Astrocyte of the spinal cord (primary cell): ENCODE data around the gene IGSF11.

Source experiments
- DNase-seq: peaks from one replicate; pipeline ENCODE4 v3.0.0; 2011; ENCODE audit warnings: low read depth, low spot score
- H3K4me3 ChIP-seq: 2 replicates; pipeline ENCODE4 v1.5.1; 2011; ENCODE audit warnings: low read depth, mild to moderate bottlenecking, low read length, moderate library complexity
- in situ Hi-C: cut with HindIII; loops from 2 replicates; pipeline ENCODE4 v1.10.0; 2017; ENCODE audit warnings: low sequenced_read_pairs
- TF ChIP-seq, protein P1 (sequence below): IDR thresholded peaks from 2 replicates; pipeline ENCODE4 v1.5.1; 2012; ENCODE audit warnings: low read depth, mild to moderate bottlenecking, low read length, inconsistent platforms

Gene IGSF11

DNA sequence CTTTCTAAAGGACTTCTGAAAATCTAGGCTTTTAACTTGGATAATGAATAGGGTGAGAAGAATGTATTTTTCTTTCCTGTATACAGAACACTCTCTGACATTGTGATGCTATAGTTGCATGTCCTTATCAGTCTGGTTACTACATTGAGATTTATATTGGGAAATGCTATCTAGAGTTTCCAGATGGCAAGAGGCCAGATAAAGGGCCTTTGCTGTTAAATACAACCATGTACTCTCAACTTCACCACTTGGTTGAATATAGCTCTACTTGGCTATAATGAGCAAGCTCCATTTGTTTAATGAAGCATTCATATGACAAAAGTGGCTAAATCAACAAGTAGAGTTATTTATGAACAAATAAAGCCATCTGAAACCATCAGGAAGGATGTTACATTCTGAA is 91.0 kb downstream of the IGSF11 start:
- DNase-seq, result no peak
- in situ Hi-C loops, result no loop called here
- H3K4me3 ChIP-seq, result no peak overlapping the region
- TF ChIP-seq, protein P1, sequence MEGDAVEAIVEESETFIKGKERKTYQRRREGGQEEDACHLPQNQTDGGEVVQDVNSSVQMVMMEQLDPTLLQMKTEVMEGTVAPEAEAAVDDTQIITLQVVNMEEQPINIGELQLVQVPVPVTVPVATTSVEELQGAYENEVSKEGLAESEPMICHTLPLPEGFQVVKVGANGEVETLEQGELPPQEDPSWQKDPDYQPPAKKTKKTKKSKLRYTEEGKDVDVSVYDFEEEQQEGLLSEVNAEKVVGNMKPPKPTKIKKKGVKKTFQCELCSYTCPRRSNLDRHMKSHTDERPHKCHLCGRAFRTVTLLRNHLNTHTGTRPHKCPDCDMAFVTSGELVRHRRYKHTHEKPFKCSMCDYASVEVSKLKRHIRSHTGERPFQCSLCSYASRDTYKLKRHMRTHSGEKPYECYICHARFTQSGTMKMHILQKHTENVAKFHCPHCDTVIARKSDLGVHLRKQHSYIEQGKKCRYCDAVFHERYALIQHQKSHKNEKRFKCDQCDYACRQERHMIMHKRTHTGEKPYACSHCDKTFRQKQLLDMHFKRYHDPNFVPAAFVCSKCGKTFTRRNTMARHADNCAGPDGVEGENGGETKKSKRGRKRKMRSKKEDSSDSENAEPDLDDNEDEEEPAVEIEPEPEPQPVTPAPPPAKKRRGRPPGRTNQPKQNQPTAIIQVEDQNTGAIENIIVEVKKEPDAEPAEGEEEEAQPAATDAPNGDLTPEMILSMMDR, result no peak

DNA sequence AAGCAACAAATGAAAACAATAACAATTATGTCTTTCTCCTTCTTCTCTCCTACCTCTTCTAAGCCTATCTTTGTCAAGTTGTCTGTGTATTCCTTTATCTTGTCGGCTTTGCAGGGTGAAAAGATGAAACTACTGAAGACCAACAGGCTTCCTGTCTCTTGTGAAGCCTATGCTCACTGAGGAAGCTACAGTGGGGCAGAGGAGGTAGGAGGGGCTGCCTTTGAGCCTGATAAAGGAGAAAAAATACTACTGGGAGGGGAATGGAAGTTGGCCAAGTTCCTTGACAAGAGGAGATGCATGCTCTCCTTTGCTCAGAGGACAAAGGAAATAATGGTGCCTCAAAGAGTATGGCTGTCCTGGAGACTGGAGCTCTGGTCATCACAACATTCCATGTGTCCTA is 92.0 kb downstream of the IGSF11 start:
- H3K4me3 ChIP-seq, result no peak overlapping the region
- TF ChIP-seq, protein P1, result no peak
- in situ Hi-C loops, result no loop called here
- DNase-seq, result no peak

DNA sequence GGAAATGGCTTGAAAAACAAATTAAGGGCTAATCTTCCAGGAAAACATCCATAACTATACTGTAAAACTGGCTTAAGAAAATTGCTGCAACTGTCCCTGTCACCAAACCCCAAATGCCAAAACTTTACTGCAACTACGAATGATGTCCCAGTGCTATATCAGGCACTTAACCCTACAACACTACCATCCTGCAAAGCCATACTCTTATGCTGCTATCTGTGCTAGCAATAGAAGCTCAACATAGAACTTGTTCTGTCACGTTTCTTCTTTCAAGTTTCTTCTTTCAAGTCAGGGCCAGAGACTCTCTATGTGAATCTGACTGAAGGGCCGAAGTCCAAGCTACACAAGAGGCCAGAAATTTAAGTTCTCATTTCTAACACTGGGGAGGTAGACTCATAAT is 92.5 kb downstream of the IGSF11 start:
- in situ Hi-C loops, result no loop called here
- DNase-seq, result no peak
- H3K4me3 ChIP-seq, result no peak overlapping the region
- TF ChIP-seq, protein P1, result no peak

DNA sequence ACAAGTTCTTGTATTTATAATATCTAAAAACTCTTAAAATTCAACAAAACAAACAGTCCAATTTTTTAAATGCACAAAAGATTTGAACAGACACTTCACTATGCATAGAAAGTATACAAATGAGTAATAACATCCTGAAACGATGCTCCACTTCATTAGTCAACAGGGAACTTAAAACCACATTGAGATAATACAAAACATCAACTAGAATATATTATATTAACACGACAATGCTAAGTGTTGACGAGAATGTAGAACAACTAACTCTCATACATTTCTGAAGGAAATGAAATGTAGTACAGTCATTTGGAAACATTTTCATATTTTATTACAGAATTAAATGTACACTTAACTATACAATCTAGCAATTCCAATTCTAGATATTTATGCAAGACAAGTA is 93.4 kb downstream of the IGSF11 start:
- in situ Hi-C loops, result no loop called here
- TF ChIP-seq, protein P1, result no peak
- no peak overlapping the region for H3K4me3 ChIP-seq
- no peak for DNase-seq

DNA sequence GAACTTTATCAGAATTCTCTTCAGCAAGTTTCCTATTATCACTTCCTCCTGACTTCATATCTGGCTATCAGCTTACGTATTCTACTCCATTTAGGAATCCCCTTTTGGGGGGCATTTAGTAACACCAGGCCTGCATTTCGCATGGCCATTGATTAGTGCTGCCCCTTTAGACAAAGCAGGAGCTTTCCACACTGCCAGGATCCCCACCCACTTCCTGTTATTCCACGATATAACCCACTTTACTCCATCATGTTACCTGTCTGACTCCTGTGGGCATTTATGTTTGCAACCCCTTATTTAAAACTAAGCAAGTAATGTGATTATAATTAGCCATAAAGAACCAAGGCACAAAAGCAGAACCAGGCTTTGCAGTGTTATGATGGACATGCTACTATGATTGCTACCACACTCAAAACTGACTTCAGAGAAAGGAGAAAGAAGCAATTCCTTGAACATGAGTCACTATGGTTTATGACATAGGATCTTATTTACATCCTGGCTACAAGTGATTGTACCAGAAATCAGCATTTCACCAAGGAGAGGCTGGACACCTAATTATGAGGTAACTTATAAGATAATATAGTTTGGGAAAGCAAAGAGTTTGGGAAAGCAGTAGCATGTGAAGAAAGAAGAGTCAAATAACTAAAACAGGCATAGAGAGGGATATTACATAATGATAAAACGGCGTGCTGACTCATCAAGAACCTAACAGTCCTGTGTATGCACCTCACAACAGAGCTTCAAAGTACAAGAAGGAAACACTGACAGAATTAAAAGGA is 96.3 kb downstream of the IGSF11 start:
- TF ChIP-seq, protein P1, result no peak
- no peak overlapping the region for H3K4me3 ChIP-seq
- in situ Hi-C loops, result no loop called here
- DNase-seq, result peak; percentile 12

DNA sequence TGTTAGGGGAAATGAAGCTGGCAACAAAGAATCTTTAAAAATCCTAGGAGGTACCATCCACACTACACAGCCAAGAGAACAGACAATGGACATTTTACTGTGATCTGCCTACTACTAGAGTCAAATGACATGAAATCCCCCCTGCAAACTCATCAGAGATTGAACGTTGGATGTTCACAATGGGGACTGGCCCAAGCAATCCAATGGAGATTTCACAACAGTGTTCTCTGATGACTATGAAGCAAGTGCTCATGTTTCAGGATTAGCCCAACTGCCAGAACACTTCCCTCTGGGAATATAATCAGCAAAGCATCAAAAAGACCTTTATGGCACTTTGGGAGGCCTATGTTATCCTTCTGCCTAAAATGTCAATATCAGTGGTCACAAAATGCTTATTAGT is 97.8 kb downstream of the IGSF11 start:
- in situ Hi-C loops, result no loop called here
- DNase-seq, result no peak
- TF ChIP-seq, protein P1, result no peak

More for the DNA sequence above, 97.8 kb downstream of the IGSF11 start:
- H3K4me3 ChIP-seq, result no peak overlapping the region
